Prostate gland (tissue), 1 donor: ENCODE measurements around the gene RABGGTA.

Source experiments
- POLR2A ChIP-seq: fragments of 450-650 bp; IDR thresholded peaks from one replicate; pipeline ENCODE4 v1.6.1; 2016; ENCODE audit warnings: antibody characterized with exemption, mild to moderate bottlenecking
- POLR2AphosphoS5 ChIP-seq: sonication (generic); formaldehyde crosslinking; IDR thresholded peaks from one replicate; pipeline ENCODE4 v1.6.1; 2017; ENCODE audit warnings: antibody characterized with exemption

GRCh38 chr14:24216345-24216699, 55.1 kb downstream of the RABGGTA start:
- TF ChIP-seq POLR2A (no peak), POLR2AphosphoS5 (no peak)
